Endothelial cell of umbilical vein (primary cell): ENCODE data around the gene PARP8. TPM values are rescaled to one million over a fixed set of nuclear protein-coding genes. Genes with fewer than 3 reads are reported as not detected.

Experiments
- BruUV-seq: library from RNA; stranded (reverse); fragments of 400-500 nt; replicated peaks from 2 replicates; lab custom pipeline; 2021; lab: Mats Ljungman, UMichigan
- CTCF ChIA-PET: fragments of 300-600, 350-600 bp; sonication (Branson Sonifier 250); formaldehyde crosslinking; loops from one replicate; lab custom pipeline; 2021; ENCODE audit warnings: antibody characterized with exemption, inconsistent platforms; lab: Charles Lee
- POLR2A ChIA-PET: fragments of 300-600, 350-600 bp; sonication (Branson Sonifier 250); formaldehyde crosslinking; loops from one replicate; lab custom pipeline; 2021; ENCODE audit warnings: antibody characterized with exemption, inconsistent platforms; lab: Charles Lee
- DNase-seq: peaks from one replicate; pipeline ENCODE4 v3.0.0-alpha.2; 2011; ENCODE audit warnings: low read depth, low spot score
- FAIRE-seq: peaks from 2 replicates; lab custom pipeline; 2011; peaks lifted over from hg19 to GRCh38; lab: Jason Lieb, UNC
- H2AFZ ChIP-seq: 2 replicates; pipeline ENCODE4 v1.6.0; 2012; ENCODE audit warnings: low read depth, low read length, control low read depth, inconsistent platforms
- H3K27ac ChIP-seq: 2 replicates; pipeline ENCODE4 v1.5.1; 2011; ENCODE audit warnings: low read depth, mild to moderate bottlenecking, control low read depth, low read length, moderate library complexity; ENCODE audit not compliant: insufficient read depth
- H3K27me3 ChIP-seq, 2 experiments: 2 replicates each; pipeline versions ENCODE4 v1.6.0 to v1.6.1; 2011; ENCODE audit warnings: low read length in 2 of 2, mixed read lengths in 1 of 2; ENCODE audit not compliant: control insufficient read depth in 2 of 2, insufficient read depth in 2 of 2
- H3K36me3 ChIP-seq, 2 experiments: 2 replicates in 1 of 2; 3 replicates in 1 of 2; pipeline ENCODE4 v1.5.1; 2011; ENCODE audit warnings: low read length in 2 of 2, mild to moderate bottlenecking in 1 of 2, moderate library complexity in 1 of 2; ENCODE audit not compliant: control insufficient read depth in 2 of 2, insufficient read depth in 2 of 2; ENCODE audit errors: extremely low read depth in 1 of 2
- H3K4me1 ChIP-seq: 3 replicates; pipeline ENCODE4 v1.5.1; 2011; ENCODE audit warnings: mild to moderate bottlenecking, low read length; ENCODE audit not compliant: control insufficient read depth, insufficient read depth; ENCODE audit errors: extremely low read depth
- H3K4me2 ChIP-seq: 2 replicates; pipeline ENCODE4 v1.6.1; 2011; ENCODE audit warnings: low read length, control low read depth, mixed read lengths; ENCODE audit not compliant: insufficient read depth
- H3K4me3 ChIP-seq, 3 experiments: fragments of 200-600 bp in 1 of 3; sonication (generic), shearing (Covaris generic) in 1 of 3; replicated peaks in 1 of 3; 2 replicates each; pipeline ENCODE4 v1.5.1; 2011 to 2016; ENCODE audit warnings: control low read depth in 3 of 3, low read length in 3 of 3, mild to moderate bottlenecking in 2 of 3, inconsistent platforms in 1 of 3, low read depth in 1 of 3, moderate library complexity in 1 of 3; ENCODE audit not compliant: insufficient read depth in 1 of 3
- H3K79me2 ChIP-seq: 2 replicates; pipeline ENCODE4 v1.6.0; 2012; ENCODE audit warnings: low read length, inconsistent platforms; ENCODE audit not compliant: control insufficient read depth, insufficient read depth
- H3K9ac ChIP-seq: replicated peaks from 2 replicates; pipeline ENCODE3; 2011; ENCODE audit warnings: low read length, control low read depth; ENCODE audit not compliant: insufficient read depth; ENCODE audit errors: extremely low read depth
- H3K9me1 ChIP-seq: replicated peaks from 3 replicates; pipeline ENCODE4 v1.6.0; 2011; ENCODE audit warnings: mild to moderate bottlenecking, low read length; ENCODE audit not compliant: control insufficient read depth, insufficient read depth; ENCODE audit errors: extremely low read depth
- H3K9me3 ChIP-seq: replicated peaks from 2 replicates; pipeline ENCODE4 v1.5.1; 2012; ENCODE audit warnings: low read length, inconsistent platforms; ENCODE audit not compliant: control insufficient read depth, insufficient read depth
- H4K20me1 ChIP-seq: replicated peaks from 2 replicates; pipeline ENCODE3; 2011; ENCODE audit warnings: mild to moderate bottlenecking, low read length; ENCODE audit not compliant: control insufficient read depth, insufficient read depth; ENCODE audit errors: extremely low read depth
- EZH2 ChIP-seq: IDR thresholded peaks from 2 replicates; pipeline ENCODE4 v1.6.1; 2012; ENCODE audit warnings: borderline replicate concordance, low read depth, mild to moderate bottlenecking, moderate library complexity, low read length, inconsistent platforms; ENCODE audit not compliant: severe bottlenecking
- FOS ChIP-seq: IDR thresholded peaks from 2 replicates; pipeline ENCODE4 v1.6.1; 2011; ENCODE audit warnings: mild to moderate bottlenecking, low read length, moderate library complexity, borderline replicate concordance; ENCODE audit not compliant: insufficient read depth
- GATA2 ChIP-seq: IDR thresholded peaks from 2 replicates; pipeline ENCODE4 v1.7.0; 2011; ENCODE audit warnings: low read depth, mild to moderate bottlenecking, moderate library complexity, mixed read lengths, low read length; ENCODE audit not compliant: insufficient read length, insufficient read depth
- JUN ChIP-seq: IDR thresholded peaks from 2 replicates; pipeline ENCODE4 v1.6.1; 2011; ENCODE audit warnings: borderline replicate concordance, low read depth; ENCODE audit not compliant: insufficient read length, insufficient read depth
- MYC ChIP-seq: IDR thresholded peaks from one replicate; pipeline ENCODE4 v1.6.1; 2011; ENCODE audit warnings: mild to moderate bottlenecking, low read depth, low read length
- POLR2A ChIP-seq: IDR thresholded peaks from 2 replicates; pipeline ENCODE4 v1.6.1; 2012; ENCODE audit warnings: low read depth, mild to moderate bottlenecking, control low read depth, low read length
- POLR2AphosphoS5 ChIP-seq: IDR thresholded peaks from 2 replicates; pipeline ENCODE4 v1.6.1; 2012; ENCODE audit warnings: low read depth, mild to moderate bottlenecking, control low read depth, low read length, moderate library complexity; ENCODE audit not compliant: insufficient read depth
- dilution Hi-C: fragments of 300-500 bp; cut with MboI; formaldehyde crosslinking; loops from one replicate; pipeline ENCODE4 v1.15.0; 2019; ENCODE audit warnings: low sequenced_read_pairs; ENCODE audit not compliant: extremely low pct_ligation_motif_present
- intact Hi-C: fragments of 100-400 bp; cut with micrococcal nuclease; formaldehyde crosslinking; loops from one replicate; pipeline ENCODE4 v1.10.0; 2022
- polyA plus RNA-seq, 4 experiments: library from polyadenylated mRNA; depleted of rRNA in 3 of 4; stranded (reverse) in 3 of 4; unstranded in 1 of 4; fragments of >200 nt; gene quantifications; 2 replicates each; pipeline versions ENCODE4 v1.2.1 to v1.2.3, GENCODE V29; 2011 to 2012; ENCODE audit warnings: missing spikeins in 1 of 4
- total RNA-seq: library from RNA; stranded (reverse); gene quantifications from 2 replicates; pipeline ENCODE4 v1.2.3, GENCODE V29; 2021
- TF ChIP-seq, protein P1 (sequence below), 2 donors: IDR thresholded peaks; 1 replicate in 1 of 2; 2 replicates in 1 of 2; pipeline ENCODE4 v1.5.1; 2011; ENCODE audit warnings: low read length in 2 of 2, mild to moderate bottlenecking in 2 of 2, moderate library complexity in 2 of 2, control low read depth in 1 of 2, inconsistent platforms in 1 of 2, low read depth in 1 of 2; ENCODE audit not compliant: insufficient read depth in 1 of 2; ENCODE audit errors: extremely low read depth in 1 of 2
- TF ChIP-seq, protein P2 (sequence below): IDR thresholded peaks from 2 replicates; pipeline ENCODE4 v1.6.1; 2011; ENCODE audit not compliant: insufficient read depth, insufficient read length

PARP8 gene
- total and polyA plus RNA-seq, 2 donors (not counting 3 experiments of a cell fraction or from before 2014, with no cell fraction given): 0.03 to 0.60 TPM

DNA sequence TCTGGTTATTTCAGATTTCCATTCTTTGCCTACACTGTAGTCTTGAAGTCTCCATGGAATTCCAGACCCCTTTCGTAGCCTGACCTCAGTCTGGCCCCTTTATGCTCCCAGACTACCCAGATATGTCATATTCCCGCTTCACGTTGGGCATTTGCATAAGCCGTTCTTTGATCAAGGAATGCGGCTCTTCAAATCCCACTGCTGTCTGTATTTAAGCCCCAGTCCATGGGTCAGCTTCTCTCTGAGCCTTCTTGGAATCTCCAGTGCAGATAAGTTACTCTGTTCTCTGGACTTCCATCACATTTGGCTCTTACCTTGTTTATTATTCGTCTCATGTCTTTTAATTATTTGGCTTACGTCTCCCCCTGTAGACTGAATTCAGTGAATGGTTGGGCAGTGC, 97.4 kb downstream of the PARP8 start:
- H3K4me2 ChIP-seq: no peak overlapping the region
- TF ChIP-seq MYC (no peak), EZH2 (no peak), POLR2AphosphoS5 (no peak), JUN (no peak), FOS (no peak), POLR2A (no peak), GATA2 (no peak)
- TF ChIP-seq, protein P1, sequence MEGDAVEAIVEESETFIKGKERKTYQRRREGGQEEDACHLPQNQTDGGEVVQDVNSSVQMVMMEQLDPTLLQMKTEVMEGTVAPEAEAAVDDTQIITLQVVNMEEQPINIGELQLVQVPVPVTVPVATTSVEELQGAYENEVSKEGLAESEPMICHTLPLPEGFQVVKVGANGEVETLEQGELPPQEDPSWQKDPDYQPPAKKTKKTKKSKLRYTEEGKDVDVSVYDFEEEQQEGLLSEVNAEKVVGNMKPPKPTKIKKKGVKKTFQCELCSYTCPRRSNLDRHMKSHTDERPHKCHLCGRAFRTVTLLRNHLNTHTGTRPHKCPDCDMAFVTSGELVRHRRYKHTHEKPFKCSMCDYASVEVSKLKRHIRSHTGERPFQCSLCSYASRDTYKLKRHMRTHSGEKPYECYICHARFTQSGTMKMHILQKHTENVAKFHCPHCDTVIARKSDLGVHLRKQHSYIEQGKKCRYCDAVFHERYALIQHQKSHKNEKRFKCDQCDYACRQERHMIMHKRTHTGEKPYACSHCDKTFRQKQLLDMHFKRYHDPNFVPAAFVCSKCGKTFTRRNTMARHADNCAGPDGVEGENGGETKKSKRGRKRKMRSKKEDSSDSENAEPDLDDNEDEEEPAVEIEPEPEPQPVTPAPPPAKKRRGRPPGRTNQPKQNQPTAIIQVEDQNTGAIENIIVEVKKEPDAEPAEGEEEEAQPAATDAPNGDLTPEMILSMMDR (IDR thresholded peaks at IDR 0.05; ENCODE audit: extremely low read depth in 1 of 2, insufficient read depth in 1 of 2, low read depth in 1 of 2, low read length in 2 of 2): no peak
- TF ChIP-seq, protein P2, sequence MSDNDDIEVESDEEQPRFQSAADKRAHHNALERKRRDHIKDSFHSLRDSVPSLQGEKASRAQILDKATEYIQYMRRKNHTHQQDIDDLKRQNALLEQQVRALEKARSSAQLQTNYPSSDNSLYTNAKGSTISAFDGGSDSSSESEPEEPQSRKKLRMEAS: no peak
- dilution Hi-C loops (no loop called here), intact Hi-C loops (no loop called here)
- H3K36me3 ChIP-seq: no peaks in the 10 kb centered on the region
- no peaks in the 10 kb centered on the region for H3K27me3 ChIP-seq
- H3K9me3 ChIP-seq: peaks cover 2% of the 10 kb centered on the region
- POLR2A ChIA-PET: no interaction called here
- no peaks in the 10 kb centered on the region for H3K79me2 ChIP-seq
- no peak overlapping the region for H3K4me3 ChIP-seq
- FAIRE-seq (no peak), DNase-seq (no peak)
- H3K9me1 ChIP-seq: no peaks in the 10 kb centered on the region
- no TSS peak for BruUV-seq
- no peak overlapping the region for H3K9ac ChIP-seq
- no peak overlapping the region for H3K27ac ChIP-seq
- no peak overlapping the region for H2AFZ ChIP-seq
- no peaks in the 10 kb centered on the region for H3K4me1 ChIP-seq
- CTCF ChIA-PET: no interaction called here
- no peaks in the 10 kb centered on the region for H4K20me1 ChIP-seq
